Psoas muscle (tissue), 8 donors: ENCODE results near the gene NSMF. TPM values are rescaled to one million over a fixed set of nuclear protein-coding genes. Genes with fewer than 3 reads are reported as not detected.
"Not testable (repeated sequence)": the region's sequence is repeated elsewhere in the genome, so short reads cannot be mapped to it uniquely, and the experiment has no call there.

Source experiments
- ATAC-seq, 4 donors: fragments of 200-7000 bp; cut with Tn5 transposase; one replicate each; pipeline ENCODE4 v1.9.1; 2020; ENCODE audit warnings: moderate library complexity in 3 of 4, mild to moderate bottlenecking in 2 of 4
- DNase-seq, 2 donors: peaks; one replicate each; pipeline ENCODE4 v3.0.0-alpha.2; 2020
- H3K27ac ChIP-seq: fragments of 200-600 bp; one replicate; pipeline ENCODE4 v1.8.0; 2022
- H3K27me3 ChIP-seq, 3 donors: fragments of 200-600 bp in 1 of 3; one replicate each; pipeline versions ENCODE4 v1.6.1 to v1.8.0; 2013 to 2022; ENCODE audit warnings: low read length in 2 of 3, mild to moderate bottlenecking in 2 of 3, moderate library complexity in 1 of 3; ENCODE audit not compliant: insufficient read depth in 3 of 3
- H3K36me3 ChIP-seq, 2 donors: fragments of 200-600 bp in 1 of 2; one replicate each; pipeline versions ENCODE4 v1.6.1 to v1.8.0; 2013 to 2022; ENCODE audit warnings: low read depth in 1 of 2, mild to moderate bottlenecking in 1 of 2, moderate library complexity in 1 of 2; ENCODE audit not compliant: insufficient read depth in 1 of 2
- H3K4me1 ChIP-seq: fragments of 200-600 bp; one replicate; pipeline ENCODE4 v1.8.0; 2022
- H3K4me3 ChIP-seq: fragments of 200-600 bp; one replicate; pipeline ENCODE4 v1.8.0; 2022; ENCODE audit warnings: mild to moderate bottlenecking
- H3K9me3 ChIP-seq: fragments of 200-600 bp; one replicate; pipeline ENCODE4 v1.8.0; 2022
- WGBS, 3 donors: extraction: QIAGEN DNeasy Blood & Tissue Kit; methylation state at CpG; one replicate each; pipeline versions ENCODE4 v1.1.6 to v1.1.7; 2013; 5-methylcytosine and 5-hydroxymethylcytosine counted together
- intact Hi-C, 2 donors: fragments of 100-400 bp; cut with DNase I; formaldehyde crosslinking; loops; one replicate each; pipeline versions ENCODE4 v1.11.0 to v1.14.2; 2022
- polyA plus RNA-seq, 3 donors: library from polyadenylated mRNA; stranded (reverse); fragments of 200-250 nt; gene quantifications; one replicate each; pipeline ENCODE4 v1.2.3, GENCODE V29; 2013
- total RNA-seq, 4 donors: library from RNA; stranded (reverse); fragmentation: NEBNext Ultra II Directional in 2 of 4; extraction: Animal tissue kit (Norgen Biotek cat#: 25700) in 2 of 4; gene quantifications; one replicate each; pipeline versions ENCODE4 v1.2.1 to v1.2.4, GENCODE V29; 2021 to 2023
- TF ChIP-seq, protein P1 (sequence below): fragments of 200-600 bp; IDR thresholded peaks from one replicate; pipeline ENCODE4 v1.8.0; 2022; ENCODE audit warnings: antibody characterized with exemption
- donor health status: healthy with polysubstance abuse.
- donor health status: DM: no; HTN: no; CAD: no; lungs with moderate emphysema.
- donor health status: Bipolar disorder and iron deficiency.
- donor health status: healthy.
- donor health status: DM: yes; HTN: yes; CAD: no.
- donor health status: DM: no; HTN: no; CAD: no.
- donor health status: DM: no; HTN: no; CAD: no.
- donor health status: DM: yes; HTN: yes; CAD: no.

NSMF gene
- total and polyA plus RNA-seq, 7 donors = 4.8 to 11.2 (median 6.4) TPM

GRCh38 chr9:137412431-137412830 is 46.7 kb downstream of the NSMF start:
- Histone ChIP-seq H3K36me3 (no peaks in the 10 kb centered on the region), H3K4me1 (peaks cover 24% of the 10 kb centered on the region), H3K4me3 (no peak overlapping the region), H3K27ac (peak overlapping the region; percentile 75), H3K27me3 (no peaks in the 10 kb centered on the region), H3K9me3 (no peaks in the 10 kb centered on the region)
- DNase-seq (peak; percentile 11 to 42), ATAC-seq (no peak)
- 75 to 84% (median 78%) methylated on average over 10 of the region's 10 CpGs for WGBS, 3 donors
- intact Hi-C loops = no loop called here
- TF ChIP-seq, protein P1, sequence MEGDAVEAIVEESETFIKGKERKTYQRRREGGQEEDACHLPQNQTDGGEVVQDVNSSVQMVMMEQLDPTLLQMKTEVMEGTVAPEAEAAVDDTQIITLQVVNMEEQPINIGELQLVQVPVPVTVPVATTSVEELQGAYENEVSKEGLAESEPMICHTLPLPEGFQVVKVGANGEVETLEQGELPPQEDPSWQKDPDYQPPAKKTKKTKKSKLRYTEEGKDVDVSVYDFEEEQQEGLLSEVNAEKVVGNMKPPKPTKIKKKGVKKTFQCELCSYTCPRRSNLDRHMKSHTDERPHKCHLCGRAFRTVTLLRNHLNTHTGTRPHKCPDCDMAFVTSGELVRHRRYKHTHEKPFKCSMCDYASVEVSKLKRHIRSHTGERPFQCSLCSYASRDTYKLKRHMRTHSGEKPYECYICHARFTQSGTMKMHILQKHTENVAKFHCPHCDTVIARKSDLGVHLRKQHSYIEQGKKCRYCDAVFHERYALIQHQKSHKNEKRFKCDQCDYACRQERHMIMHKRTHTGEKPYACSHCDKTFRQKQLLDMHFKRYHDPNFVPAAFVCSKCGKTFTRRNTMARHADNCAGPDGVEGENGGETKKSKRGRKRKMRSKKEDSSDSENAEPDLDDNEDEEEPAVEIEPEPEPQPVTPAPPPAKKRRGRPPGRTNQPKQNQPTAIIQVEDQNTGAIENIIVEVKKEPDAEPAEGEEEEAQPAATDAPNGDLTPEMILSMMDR = no peak

- TF ChIP-seq, protein P1 = no peak
- DNase-seq = peak; percentile 82 to 84
- peaks cover 29% of the 10 kb centered on the region for H3K4me1 ChIP-seq
- H3K4me3 ChIP-seq = peak overlapping the region; percentile 28
- 35 to 48% (median 41%) methylated on average over 19 to 30 of the region's 30 CpGs for WGBS, 3 donors
- no peaks in the 10 kb centered on the region for H3K36me3 ChIP-seq
- intact Hi-C loops = no loop called here
- peak; percentile 63 to 74 (median 68) for ATAC-seq
- H3K9me3 ChIP-seq = no peaks in the 10 kb centered on the region
- H3K27me3 ChIP-seq = no peaks in the 10 kb centered on the region
- peak overlapping the region; percentile 75 for H3K27ac ChIP-seq
Observed at GRCh38 chr9:137411645-137412380, 47.3 kb downstream of the NSMF start.

- intact Hi-C loops = no loop called here
- ATAC-seq = no peak
- H3K27ac ChIP-seq = peak overlapping the region; percentile 51
Observed at GRCh38 chr9:137411260-137411644, 47.9 kb downstream of the NSMF start.

GRCh38 chr9:137410891-137411249 is 48.3 kb downstream of the NSMF start:
- Histone ChIP-seq H3K4me1 (peaks cover 35% of the 10 kb centered on the region), H3K27ac (peak overlapping the region; percentile 51), H3K36me3 (no peaks in the 10 kb centered on the region), H3K4me3 (peak overlapping the region; percentile 38), H3K9me3 (no peaks in the 10 kb centered on the region), H3K27me3 (peaks cover 0 to 7% (median 0%) of the 10 kb centered on the region in 3 donors)
- TF ChIP-seq, protein P1 = no peak
- WGBS, 3 donors = 77 to 89% (median 82%) methylated on average over 14 to 15 of the region's 15 CpGs
- ATAC-seq (no peak), DNase-seq (no peak)
- intact Hi-C loops = no loop called here

More at GRCh38 chr9:137411260-137411644, 47.9 kb downstream of the NSMF start:
- peak; percentile 15 to 47 for DNase-seq
- Histone ChIP-seq H3K27me3 (peaks cover 0 to 5% (median 0%) of the 10 kb centered on the region in 3 donors), H3K36me3 (no peaks in the 10 kb centered on the region), H3K4me3 (peak overlapping the region; percentile 38), H3K4me1 (peaks cover 34% of the 10 kb centered on the region), H3K9me3 (no peaks in the 10 kb centered on the region)
- TF ChIP-seq, protein P1 = no peak
- 55 to 68% (median 58%) methylated on average over 11 to 17 of the region's 17 CpGs for WGBS, 3 donors

- ATAC-seq, H3K9me3 ChIP-seq, intact Hi-C loops, H3K36me3 ChIP-seq, H3K27me3 ChIP-seq, H3K27ac ChIP-seq, H3K4me3 ChIP-seq: not testable (repeated sequence)
- DNase-seq = peak in 1 of 2 donors; percentile 48
- H3K4me1 ChIP-seq = peaks cover 35% of the 10 kb centered on the region
- WGBS, 3 donors = 81 to 88% (median 87%) methylated on average over 18 of the region's 18 CpGs
Observed at GRCh38 chr9:137410236-137410890, 48.8 kb downstream of the NSMF start.
